Testis (tissue), 2 donors: ENCODE results near the gene SLC17A2.

Source experiments
- POLR2A ChIP-seq: fragments of 450-650 bp; IDR thresholded peaks from one replicate; pipeline ENCODE4 v1.6.1; 2017; ENCODE audit warnings: antibody characterized with exemption, mild to moderate bottlenecking, moderate library complexity
- TF ChIP-seq, protein P1 (sequence below), 3 experiments: fragments of 450-650 bp in 2 of 3; fragments of 200-600 bp in 1 of 3; sonication (generic) in 1 of 3; IDR thresholded peaks; one replicate each; pipeline ENCODE4 v1.5.1; 2016 to 2019; ENCODE audit warnings: antibody characterized with exemption in 3 of 3, mild to moderate bottlenecking in 2 of 3, moderate library complexity in 1 of 3

DNA sequence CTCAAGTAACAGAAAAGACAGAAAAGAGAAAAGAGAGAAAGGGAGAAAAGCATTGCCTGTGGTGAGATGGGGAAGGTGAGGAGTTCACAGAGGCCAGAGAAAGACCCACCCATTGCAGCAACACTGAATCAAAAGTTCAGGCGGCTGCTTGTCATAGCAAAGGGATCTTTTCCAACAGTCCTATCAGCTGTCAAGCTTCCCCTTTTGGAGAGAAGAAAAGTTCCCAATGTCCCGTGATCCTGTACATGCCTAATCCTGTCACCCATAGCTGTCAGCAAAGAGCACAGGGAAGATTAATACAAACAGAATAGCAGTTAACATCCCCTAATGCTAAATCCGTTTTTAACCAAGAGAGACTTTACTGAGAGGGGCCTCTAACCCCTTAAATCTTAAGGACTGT lies 23.2 kb upstream of the SLC17A2 start:
- TF ChIP-seq, protein P1, sequence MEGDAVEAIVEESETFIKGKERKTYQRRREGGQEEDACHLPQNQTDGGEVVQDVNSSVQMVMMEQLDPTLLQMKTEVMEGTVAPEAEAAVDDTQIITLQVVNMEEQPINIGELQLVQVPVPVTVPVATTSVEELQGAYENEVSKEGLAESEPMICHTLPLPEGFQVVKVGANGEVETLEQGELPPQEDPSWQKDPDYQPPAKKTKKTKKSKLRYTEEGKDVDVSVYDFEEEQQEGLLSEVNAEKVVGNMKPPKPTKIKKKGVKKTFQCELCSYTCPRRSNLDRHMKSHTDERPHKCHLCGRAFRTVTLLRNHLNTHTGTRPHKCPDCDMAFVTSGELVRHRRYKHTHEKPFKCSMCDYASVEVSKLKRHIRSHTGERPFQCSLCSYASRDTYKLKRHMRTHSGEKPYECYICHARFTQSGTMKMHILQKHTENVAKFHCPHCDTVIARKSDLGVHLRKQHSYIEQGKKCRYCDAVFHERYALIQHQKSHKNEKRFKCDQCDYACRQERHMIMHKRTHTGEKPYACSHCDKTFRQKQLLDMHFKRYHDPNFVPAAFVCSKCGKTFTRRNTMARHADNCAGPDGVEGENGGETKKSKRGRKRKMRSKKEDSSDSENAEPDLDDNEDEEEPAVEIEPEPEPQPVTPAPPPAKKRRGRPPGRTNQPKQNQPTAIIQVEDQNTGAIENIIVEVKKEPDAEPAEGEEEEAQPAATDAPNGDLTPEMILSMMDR (IDR thresholded peaks at IDR 0.05), result no peak
- no peak for TF ChIP-seq POLR2A
